Fibroblast of lung (primary cell): ENCODE results near the gene COL26A1. TPM values are rescaled to one million over a fixed set of nuclear protein-coding genes. Genes with fewer than 3 reads are reported as not detected.
A peak's percentile ranks its signal among the peaks of the same experiment; 100 is the strongest.

Experiments used
- DNase-seq, 2 donors: peaks; one replicate each; pipeline versions ENCODE4 v3.0.0 to v3.0.0-alpha.2; 2010; ENCODE audit warnings: low read depth in 2 of 2
- H2AFZ ChIP-seq: 2 replicates; pipeline ENCODE4 v1.5.1; 2012; ENCODE audit warnings: low read length, control low read depth, inconsistent platforms
- H3K27ac ChIP-seq: 2 replicates; pipeline ENCODE4 v1.5.1; 2011; ENCODE audit warnings: low read length, control low read depth; ENCODE audit not compliant: insufficient read depth
- H3K27me3 ChIP-seq: 2 replicates; pipeline ENCODE4 v1.5.1; 2011; ENCODE audit warnings: mild to moderate bottlenecking, low read length; ENCODE audit not compliant: control insufficient read depth, insufficient read depth
- H3K36me3 ChIP-seq: 2 replicates; pipeline ENCODE4 v1.5.1; 2011; ENCODE audit warnings: low read length; ENCODE audit not compliant: control insufficient read depth, insufficient read depth
- H3K4me1 ChIP-seq: 2 replicates; pipeline ENCODE4 v1.5.1; 2011; ENCODE audit warnings: low read length; ENCODE audit not compliant: control insufficient read depth, insufficient read depth; ENCODE audit errors: extremely low read depth
- H3K4me2 ChIP-seq: 2 replicates; pipeline ENCODE4 v1.5.1; 2011; ENCODE audit warnings: low read length, control low read depth; ENCODE audit not compliant: insufficient read depth; ENCODE audit errors: extremely low read depth
- H3K4me3 ChIP-seq, 4 experiments: fragments of 200-600 bp in 1 of 4; sonication (generic) in 1 of 4; replicated peaks in 1 of 4; 2 replicates each; pipeline ENCODE4 v1.5.1; 2011 to 2016; ENCODE audit warnings: low read length in 4 of 4, low read depth in 3 of 4, mild to moderate bottlenecking in 3 of 4, control low read depth in 2 of 4, inconsistent platforms in 1 of 4, mixed read lengths in 1 of 4; ENCODE audit not compliant: insufficient read depth in 1 of 4; ENCODE audit errors: control extremely low read depth in 1 of 4
- H3K79me2 ChIP-seq: 2 replicates; pipeline ENCODE4 v1.5.1; 2012; ENCODE audit warnings: mild to moderate bottlenecking, low read length, inconsistent platforms; ENCODE audit not compliant: control insufficient read depth, insufficient read depth
- H3K9ac ChIP-seq: 2 replicates; pipeline ENCODE4 v1.5.1; 2011; ENCODE audit warnings: mild to moderate bottlenecking, low read length, control low read depth; ENCODE audit not compliant: insufficient read depth
- H3K9me3 ChIP-seq: 2 replicates; pipeline ENCODE4 v1.5.1; 2012; ENCODE audit warnings: low read depth, low read length; ENCODE audit not compliant: control insufficient read depth, insufficient read depth
- H4K20me1 ChIP-seq: 2 replicates; pipeline ENCODE4 v1.5.1; 2011; ENCODE audit warnings: low read length; ENCODE audit not compliant: control insufficient read depth, insufficient read depth; ENCODE audit errors: extremely low read depth
- CTCF ChIP-seq, 2 donors: IDR thresholded peaks in 1 of 2; conservative IDR thresholded peaks in 1 of 2; 1 replicate in 1 of 2; 2 replicates in 1 of 2; pipeline ENCODE4 v1.5.1; 2011 to 2012; ENCODE audit warnings: low read length in 2 of 2, control low read depth in 1 of 2, inconsistent platforms in 1 of 2, low read depth in 1 of 2, mild to moderate bottlenecking in 1 of 2
- EZH2 ChIP-seq: IDR thresholded peaks from 2 replicates; pipeline ENCODE4 v1.5.1; 2012; ENCODE audit warnings: low read length, control low read depth, mild to moderate bottlenecking; ENCODE audit errors: missing control alignments
- polyA plus RNA-seq, 2 donors: library from polyadenylated mRNA; depleted of rRNA in 1 of 2; stranded (reverse) in 1 of 2; unstranded in 1 of 2; fragments of >200 nt; gene quantifications; 2 replicates each; pipeline ENCODE4 v1.2.1, GENCODE V29; 2011 to 2012; ENCODE audit warnings: missing spikeins in 1 of 2
- total RNA-seq: library from RNA; depleted of rRNA; stranded (reverse); fragments of >200 nt; gene quantifications from 2 replicates; pipeline ENCODE4 v1.2.1, GENCODE V29; 2014

COL26A1 gene
- total and polyA plus RNA-seq, 2 donors (not counting 1 experiment from before 2014, with no cell fraction given): 0.06 TPM; not detected in 1

- H3K4me1 ChIP-seq: peaks cover 3% of the 10 kb centered on the region
- H2AFZ ChIP-seq: no peak overlapping the region
- TF ChIP-seq EZH2 (peak; percentile 22), CTCF (conservative IDR thresholded peaks at IDR 0.05 in 1 of 2, IDR thresholded peaks at IDR 0.05 in 1 of 2; ENCODE audit: low read depth in 1 of 2, low read length in 2 of 2) (no peak)
- no peak overlapping the region for H3K9ac ChIP-seq
- no peaks in the 10 kb centered on the region for H3K9me3 ChIP-seq
- no peak overlapping the region for H3K4me2 ChIP-seq
- no peaks in the 10 kb centered on the region for H3K36me3 ChIP-seq
- DNase-seq: no peak
- H3K79me2 ChIP-seq: no peaks in the 10 kb centered on the region
- no peak overlapping the region for H3K4me3 ChIP-seq
- no peak overlapping the region for H3K27ac ChIP-seq
- peaks cover 9% of the 10 kb centered on the region for H3K27me3 ChIP-seq
- H4K20me1 ChIP-seq: no peaks in the 10 kb centered on the region
These were observed 38.9 kb downstream of the COL26A1 start for GRCh38 chr7:101401390-101402080.

GRCh38 chr7:101402081-101402779 lies 39.6 kb downstream of the COL26A1 start:
- Histone ChIP-seq H3K4me2 (peak overlapping the region; percentile 45), H3K27me3 (peaks cover 7% of the 10 kb centered on the region), H3K9me3 (no peaks in the 10 kb centered on the region), H3K9ac (no peak overlapping the region), H4K20me1 (no peaks in the 10 kb centered on the region), H2AFZ (no peak overlapping the region), H3K27ac (no peak overlapping the region), H3K4me1 (peaks cover 3% of the 10 kb centered on the region), H3K4me3 (no peak overlapping the region), H3K36me3 (no peaks in the 10 kb centered on the region), H3K79me2 (no peaks in the 10 kb centered on the region)
- no peak for TF ChIP-seq CTCF (conservative IDR thresholded peaks at IDR 0.05 in 1 of 2, IDR thresholded peaks at IDR 0.05 in 1 of 2; ENCODE audit: low read depth in 1 of 2, low read length in 2 of 2)
- peak; percentile 28 for TF ChIP-seq EZH2
- peak in 1 of 2 donors; percentile 67 for DNase-seq

- no peak for TF ChIP-seq EZH2
- no peak for TF ChIP-seq CTCF (conservative IDR thresholded peaks at IDR 0.05 in 1 of 2, IDR thresholded peaks at IDR 0.05 in 1 of 2; ENCODE audit: low read depth in 1 of 2, low read length in 2 of 2)
- Histone ChIP-seq H4K20me1 (no peaks in the 10 kb centered on the region), H3K27ac (no peak overlapping the region), H3K9ac (no peak overlapping the region), H3K36me3 (no peaks in the 10 kb centered on the region), H3K4me2 (no peak overlapping the region), H3K27me3 (peaks cover 7% of the 10 kb centered on the region), H3K9me3 (no peaks in the 10 kb centered on the region), H3K4me1 (peaks cover 3% of the 10 kb centered on the region), H3K79me2 (no peaks in the 10 kb centered on the region), H2AFZ (no peak overlapping the region), H3K4me3 (no peak overlapping the region)
- no peak for DNase-seq
These were observed 40.2 kb downstream of the COL26A1 start for GRCh38 chr7:101402835-101403234.
